Hippocampal formation (tissue), 2 donors: ENCODE measurements around the gene TELO2.

Experiments
- DNase-seq, 2 donors: peaks; one replicate each; lab custom pipeline; 2025; lab: John Stamatoyannopoulos, UW

The TELO2 gene

GRCh38 chr16:1498899-1499676, 5.9 kb downstream of the TELO2 start:
- DNase-seq, result no peak

- no peak for DNase-seq
Measured at GRCh38 chr16:1499756-1500464, 6.8 kb downstream of the TELO2 start.

- DNase-seq, result no peak
Measured at GRCh38 chr16:1500465-1501150, 7.4 kb downstream of the TELO2 start.

GRCh38 chr16:1501630-1502029, 8.5 kb downstream of the TELO2 start:
- no peak for DNase-seq

GRCh38 chr16:1502092-1503004, 9.2 kb downstream of the TELO2 start:
- no peak for DNase-seq

GRCh38 chr16:1503110-1503955, 10.2 kb downstream of the TELO2 start:
- no peak for DNase-seq

GRCh38 chr16:1505073-1505844, 12.1 kb downstream of the TELO2 start:
- no peak for DNase-seq

- no peak for DNase-seq
Measured at GRCh38 chr16:1505912-1506311, 12.8 kb downstream of the TELO2 start.

GRCh38 chr16:1506494-1507213, 13.5 kb downstream of the TELO2 start:
- no peak for DNase-seq

GRCh38 chr16:1508494-1509187, 15.5 kb downstream of the TELO2 start:
- no peak for DNase-seq

- DNase-seq, result no peak
Measured at GRCh38 chr16:1509307-1510221, 16.4 kb downstream of the TELO2 start.

GRCh38 chr16:1510272-1510671, 17.1 kb downstream of the TELO2 start:
- no peak for DNase-seq

- no peak for DNase-seq
Measured at GRCh38 chr16:1510941-1511351, 17.8 kb downstream of the TELO2 start.

GRCh38 chr16:1511662-1512569, 18.8 kb downstream of the TELO2 start:
- DNase-seq, result no peak

- no peak for DNase-seq
Measured at GRCh38 chr16:1512774-1513173, 19.6 kb downstream of the TELO2 start.

GRCh38 chr16:1514507-1514906, 21.3 kb downstream of the TELO2 start:
- DNase-seq, result no peak
